ENCODE measurements around the gene GABRG3. TPM values are rescaled to one million over a fixed set of nuclear protein-coding genes. Genes with fewer than 3 reads are reported as not detected.

GABRG3 gene
- total RNA-seq, 1 donor from 2014 or later, result not detected

DNA sequence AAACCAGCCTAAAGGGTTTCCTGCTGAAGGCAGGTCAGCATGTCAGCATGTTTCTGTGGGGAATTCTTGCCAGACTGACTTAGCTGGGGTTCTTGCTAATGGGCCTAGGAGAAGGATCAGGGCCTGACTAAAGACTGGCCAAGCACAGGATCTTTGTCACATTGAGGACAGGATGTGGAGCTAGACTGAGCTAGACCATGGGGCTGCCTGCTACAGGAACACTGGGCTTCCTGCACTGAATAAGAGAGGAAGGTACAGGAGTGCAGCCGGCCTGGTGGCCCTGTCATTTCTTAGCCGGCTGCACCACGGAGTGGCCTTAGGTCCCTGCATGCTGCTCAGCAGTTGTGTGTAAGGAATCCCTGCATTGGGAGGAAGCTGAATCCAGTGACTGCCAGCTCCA is 68.2 kb downstream of the GABRG3 start:
- Histone ChIP-seq H3K9me3 (no peaks in the 10 kb centered on the region), H3K36me3 (no peaks in the 10 kb centered on the region), H3K4me3 (no peak overlapping the region), H3K4me1 (no peaks in the 10 kb centered on the region), H3K27ac (no peak overlapping the region), H3K27me3 (ENCODE audit: low read depth) (no peaks in the 10 kb centered on the region)
- TF ChIP-seq, protein P1, sequence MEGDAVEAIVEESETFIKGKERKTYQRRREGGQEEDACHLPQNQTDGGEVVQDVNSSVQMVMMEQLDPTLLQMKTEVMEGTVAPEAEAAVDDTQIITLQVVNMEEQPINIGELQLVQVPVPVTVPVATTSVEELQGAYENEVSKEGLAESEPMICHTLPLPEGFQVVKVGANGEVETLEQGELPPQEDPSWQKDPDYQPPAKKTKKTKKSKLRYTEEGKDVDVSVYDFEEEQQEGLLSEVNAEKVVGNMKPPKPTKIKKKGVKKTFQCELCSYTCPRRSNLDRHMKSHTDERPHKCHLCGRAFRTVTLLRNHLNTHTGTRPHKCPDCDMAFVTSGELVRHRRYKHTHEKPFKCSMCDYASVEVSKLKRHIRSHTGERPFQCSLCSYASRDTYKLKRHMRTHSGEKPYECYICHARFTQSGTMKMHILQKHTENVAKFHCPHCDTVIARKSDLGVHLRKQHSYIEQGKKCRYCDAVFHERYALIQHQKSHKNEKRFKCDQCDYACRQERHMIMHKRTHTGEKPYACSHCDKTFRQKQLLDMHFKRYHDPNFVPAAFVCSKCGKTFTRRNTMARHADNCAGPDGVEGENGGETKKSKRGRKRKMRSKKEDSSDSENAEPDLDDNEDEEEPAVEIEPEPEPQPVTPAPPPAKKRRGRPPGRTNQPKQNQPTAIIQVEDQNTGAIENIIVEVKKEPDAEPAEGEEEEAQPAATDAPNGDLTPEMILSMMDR (IDR thresholded peaks at IDR 0.05), result no peak
- intact Hi-C loops (cut with DNase I), result no loop called here
- DNase-seq (no peak), ATAC-seq (no peak)

GRCh38 chr15:27042230-27042629 is 71.2 kb downstream of the GABRG3 start:
- H3K9me3 ChIP-seq, result no peaks in the 10 kb centered on the region

DNA sequence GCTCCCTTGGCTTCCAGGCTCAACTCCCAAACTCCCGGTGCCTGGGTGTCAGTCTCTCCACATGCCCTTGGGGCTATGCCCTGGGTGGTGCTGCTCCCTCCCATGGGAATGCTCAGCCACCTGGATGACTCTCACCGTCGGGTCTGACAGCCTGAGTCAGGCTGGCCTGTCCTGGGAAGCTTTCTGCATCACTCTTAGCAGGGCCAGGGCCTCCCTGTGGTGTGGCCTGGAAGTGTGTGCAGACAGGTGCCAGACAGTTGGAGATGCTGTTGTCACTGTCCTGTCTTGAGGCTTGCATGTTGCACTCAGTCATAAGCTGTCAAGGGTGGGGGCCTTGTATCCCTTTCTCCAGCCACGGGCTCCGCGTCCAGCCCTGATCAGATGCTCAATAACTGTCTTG is 71.7 kb downstream of the GABRG3 start:
- no peak for ATAC-seq
- Histone ChIP-seq H3K27ac (no peak overlapping the region), H3K27me3 (ENCODE audit: low read depth) (no peaks in the 10 kb centered on the region), H3K9me3 (no peaks in the 10 kb centered on the region), H3K36me3 (no peaks in the 10 kb centered on the region), H3K4me1 (no peaks in the 10 kb centered on the region), H3K4me3 (no peak overlapping the region)
- TF ChIP-seq, protein P1 (IDR thresholded peaks at IDR 0.05), result no peak
- intact Hi-C loops (cut with DNase I), result no loop called here
- DNase-seq, result no peak

More at GRCh38 chr15:27042230-27042629, 71.2 kb downstream of the GABRG3 start:
- Histone ChIP-seq H3K27ac (no peak overlapping the region), H3K4me1 (no peaks in the 10 kb centered on the region), H3K36me3 (no peaks in the 10 kb centered on the region), H3K4me3 (no peak overlapping the region), H3K27me3 (ENCODE audit: low read depth) (no peaks in the 10 kb centered on the region)
- no peak for DNase-seq
- TF ChIP-seq, protein P1 (IDR thresholded peaks at IDR 0.05), result no peak
- intact Hi-C loops (cut with DNase I), result no loop called here
- ATAC-seq, result peak in 1 of 2 donors; percentile 7

- H3K36me3 ChIP-seq, result no peaks in the 10 kb centered on the region
- no peak overlapping the region for H3K4me3 ChIP-seq
- H3K9me3 ChIP-seq, result no peaks in the 10 kb centered on the region
- no peaks in the 10 kb centered on the region for H3K27me3 ChIP-seq (ENCODE audit: low read depth)
- DNase-seq (no peak), ATAC-seq (no peak)
- H3K27ac ChIP-seq, result no peak overlapping the region
- TF ChIP-seq, protein P1 (IDR thresholded peaks at IDR 0.05), result no peak
- intact Hi-C loops (cut with DNase I), result no loop called here
- H3K4me1 ChIP-seq, result no peaks in the 10 kb centered on the region
Observed at GRCh38 chr15:27043770-27044169, 72.8 kb downstream of the GABRG3 start.

DNA sequence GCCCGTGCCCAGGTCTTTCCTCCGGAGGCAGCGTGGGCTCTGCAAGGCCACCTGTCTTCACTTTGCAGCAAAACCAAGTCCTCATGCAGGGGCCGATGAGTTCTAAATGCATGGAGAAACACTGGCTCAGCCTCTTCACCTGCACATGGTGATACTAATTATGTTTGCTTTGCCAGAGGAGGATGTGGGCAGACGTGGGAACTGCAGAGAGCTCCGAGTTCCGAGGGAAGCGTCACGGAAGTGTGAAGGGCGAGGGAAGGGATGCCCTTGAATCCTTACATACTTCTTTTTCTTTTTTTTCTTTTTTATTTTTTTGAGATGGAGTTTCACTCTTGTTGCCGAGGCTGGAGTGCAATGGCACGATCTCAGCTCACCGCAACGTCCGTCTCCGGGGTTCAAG is 74.8 kb downstream of the GABRG3 start:
- Histone ChIP-seq H3K4me3 (no peak overlapping the region), H3K4me1 (no peaks in the 10 kb centered on the region), H3K36me3 (no peaks in the 10 kb centered on the region), H3K27ac (no peak overlapping the region), H3K27me3 (ENCODE audit: low read depth) (no peaks in the 10 kb centered on the region), H3K9me3 (no peaks in the 10 kb centered on the region)
- ATAC-seq (no peak), DNase-seq (no peak)
- TF ChIP-seq, protein P1 (IDR thresholded peaks at IDR 0.05), result no peak
- intact Hi-C loops (cut with DNase I), result no loop called here

GRCh38 chr15:27046880-27047279 is 75.9 kb downstream of the GABRG3 start:
- ATAC-seq (no peak), DNase-seq (no peak)
- TF ChIP-seq, protein P1 (IDR thresholded peaks at IDR 0.05), result no peak
- Histone ChIP-seq H3K4me3 (no peak overlapping the region), H3K27me3 (ENCODE audit: low read depth) (no peaks in the 10 kb centered on the region), H3K27ac (no peak overlapping the region), H3K9me3 (no peaks in the 10 kb centered on the region), H3K36me3 (no peaks in the 10 kb centered on the region), H3K4me1 (no peaks in the 10 kb centered on the region)
- intact Hi-C loops (cut with DNase I), result no loop called here
